K562 (cell line): ENCODE data around the gene NXF3. TPM values are rescaled to one million over a fixed set of nuclear protein-coding genes. Genes with fewer than 3 reads are reported as not detected.
A peak's percentile ranks its signal among the peaks of the same experiment; 100 is the strongest.

Experiments
- ADNP ChIP-seq: fragments of 200-800 bp; sonication (Bioruptor generic); IDR thresholded peaks from 2 replicates; pipeline ENCODE4 v1.6.1; 2016; ENCODE audit warnings: missing genetic modification characterization, missing compliant biosample characterization
- E2F8 ChIP-seq: fragments of 450-650 bp; IDR thresholded peaks from 2 replicates; pipeline ENCODE4 v1.7.1; 2018; ENCODE audit warnings: mild to moderate bottlenecking, low read depth; ENCODE audit not compliant: partially characterized antibody
- EZH2 ChIP-seq: IDR thresholded peaks from 2 replicates; pipeline ENCODE4 v1.6.1; 2012; ENCODE audit warnings: low read depth, mild to moderate bottlenecking, inconsistent platforms, low read length, borderline replicate concordance
- FOXA3 ChIP-seq, 2 experiments: fragments of 450-650 bp in 1 of 2; sonication (generic) in 1 of 2; formaldehyde crosslinking; IDR thresholded peaks in 1 of 2; conservative IDR thresholded peaks in 1 of 2; 2 replicates each; pipeline versions ENCODE4 v1.4.0 to v1.8.0; 2020 to 2022; ENCODE audit warnings: mild to moderate bottlenecking in 2 of 2, missing genetic modification reagents in 1 of 2
- KAT7 ChIP-seq: sonication (generic); formaldehyde crosslinking; IDR thresholded peaks from 2 replicates; pipeline ENCODE4 v1.8.0; 2022; ENCODE audit warnings: missing genetic modification reagents, mild to moderate bottlenecking, borderline replicate concordance
- MYC ChIP-seq, 2 experiments: fragments of 250-450 bp in 1 of 2; sonication (Bioruptor Pico) in 1 of 2; IDR thresholded peaks; 2 replicates each; pipeline versions ENCODE4 v1.5.1 to v1.6.1; 2012 to 2021; ENCODE audit warnings: low read depth in 2 of 2, borderline replicate concordance in 1 of 2, improper control_type of control experiment in 1 of 2, low read length in 1 of 2, mild to moderate bottlenecking in 1 of 2, moderate library complexity in 1 of 2
- NCOA4 ChIP-seq: fragments of 450-650 bp; IDR thresholded peaks from 2 replicates; pipeline ENCODE4 v1.6.1; 2018; ENCODE audit warnings: mild to moderate bottlenecking; ENCODE audit not compliant: partially characterized antibody
- POLR2G ChIP-seq: fragments of 200-400 bp; formaldehyde crosslinking; IDR thresholded peaks from 2 replicates; pipeline ENCODE4 v1.6.1; 2017; ENCODE audit warnings: low read depth, mild to moderate bottlenecking, antibody characterized with exemption, low read length, moderate library complexity
- STAT6 ChIP-seq: sonication (generic); formaldehyde crosslinking; IDR thresholded peaks from 2 replicates; pipeline ENCODE4 v1.8.1; 2023; ENCODE audit warnings: mild to moderate bottlenecking, missing genetic modification reagents
- ZBTB1 ChIP-seq: sonication (generic); formaldehyde crosslinking; IDR thresholded peaks from 2 replicates; pipeline ENCODE4 v1.8.1; 2023; ENCODE audit warnings: missing genetic modification reagents, low read depth, mild to moderate bottlenecking, borderline replicate concordance
- ZFP36 ChIP-seq: fragments of 150-350 bp; IDR thresholded peaks from 2 replicates; pipeline ENCODE4 v1.6.1; 2018; ENCODE audit warnings: low read length, low read depth; ENCODE audit not compliant: partially characterized antibody
- ZKSCAN1 ChIP-seq: fragments of 150-350 bp; IDR thresholded peaks from 2 replicates; pipeline ENCODE4 v1.6.1; 2016; ENCODE audit warnings: low read depth, low read length
- ZNF584 ChIP-seq: fragments of 200-800 bp; sonication (Bioruptor generic); IDR thresholded peaks from 2 replicates; pipeline ENCODE4 v1.6.1; 2016; ENCODE audit warnings: low read depth, mild to moderate bottlenecking, missing genetic modification characterization, missing compliant biosample characterization
- ZNF740 ChIP-seq, 3 experiments: fragments of 200-800 bp in 1 of 3; sonication (Bioruptor generic) in 1 of 3; sonication (generic) in 1 of 3; formaldehyde crosslinking in 1 of 3; IDR thresholded peaks; 2 replicates each; pipeline versions ENCODE4 v1.6.1 to v1.8.0; 2016 to 2022; ENCODE audit warnings: mild to moderate bottlenecking in 2 of 3, missing compliant biosample characterization in 2 of 3, missing genetic modification characterization in 2 of 3, missing genetic modification reagents in 1 of 3
- ZNF75A ChIP-seq: fragments of 450-650 bp; formaldehyde crosslinking; IDR thresholded peaks from 2 replicates; pipeline ENCODE4 v1.4.0; 2020; ENCODE audit warnings: mild to moderate bottlenecking
- ZNF76 ChIP-seq: fragments of 250-450 bp; sonication (Bioruptor Pico); IDR thresholded peaks from 2 replicates; pipeline ENCODE4 v1.4.0; 2020; ENCODE audit warnings: mild to moderate bottlenecking, moderate library complexity, borderline replicate concordance
- polyA plus RNA-seq, 8 experiments: library from polyadenylated mRNA; depleted of rRNA in 4 of 8; stranded (reverse) in 5 of 8; unstranded in 3 of 8; fragments of >200 nt; fragmentation: Nextera tagmentation in 2 of 8; fragmentation: Illumina TruSeq in 1 of 8; extraction: Ambion mirVana in 2 of 8; extraction: Trizol in 1 of 8; gene quantifications; 2 replicates each; pipeline versions ENCODE4 v1.2.1 to v1.2.3, GENCODE V29; 2011 to 2014; ENCODE audit warnings: inconsistent platforms in 1 of 8, missing spikeins in 1 of 8
- total RNA-seq, 7 experiments: library from RNA; depleted of rRNA in 6 of 7; stranded (reverse); fragments of >200 nt in 6 of 7; fragmentation: Illumina TruSeq in 2 of 7; extraction: Trizol in 2 of 7; gene quantifications; 2 replicates each; pipeline versions ENCODE4 v1.2.1 to v1.2.3, GENCODE V29; 2011 to 2021; ENCODE audit warnings: low replicate concordance in 1 of 7
- TF ChIP-seq, protein P1 (sequence below): sonication (generic); formaldehyde crosslinking; IDR thresholded peaks from 2 replicates; pipeline ENCODE4 v1.8.1; 2023; ENCODE audit warnings: mild to moderate bottlenecking, missing genetic modification reagents

The NXF3 gene
- total and polyA plus RNA-seq, 9 of the 15 experiments (the other 6 are each of a cell fraction or from before 2014, with no cell fraction given), result 0.18 to 0.40 (median 0.28) TPM; not detected in 2

DNA sequence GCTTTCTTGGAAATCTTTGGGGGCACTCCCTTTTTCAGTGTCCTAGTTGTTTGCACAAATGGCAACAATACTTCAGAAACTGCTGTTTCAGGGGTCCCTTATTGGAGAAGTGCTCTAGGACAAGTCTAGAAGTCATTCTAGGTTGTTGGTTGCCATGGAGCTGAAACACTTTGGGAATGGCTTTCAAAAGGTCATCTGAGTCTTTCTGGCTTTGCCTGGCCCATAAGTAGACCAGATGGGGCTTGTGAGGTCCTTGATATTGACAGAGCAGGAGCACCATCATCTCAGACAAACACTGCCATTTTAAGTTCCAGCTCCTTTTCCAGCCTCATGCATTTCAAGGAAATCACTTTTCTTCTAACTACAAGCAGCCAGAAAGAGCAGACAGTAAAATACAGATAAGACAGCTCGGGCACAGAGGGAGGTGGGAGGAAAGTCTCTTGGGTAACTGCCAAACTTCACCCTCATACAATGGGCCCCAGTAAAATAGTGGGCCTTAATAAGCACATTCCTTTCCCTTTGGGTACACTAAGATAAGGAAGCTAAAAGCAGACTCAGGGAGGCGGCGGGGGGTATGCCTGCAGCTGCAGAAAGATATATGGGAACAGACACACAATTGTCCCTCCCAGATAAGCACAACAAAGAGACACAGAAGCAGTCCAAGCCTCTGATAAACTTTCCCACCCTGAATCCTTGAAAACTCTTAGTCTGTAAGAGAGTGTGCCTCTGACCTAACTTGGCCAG is 8.5 kb upstream of the NXF3 start (continued):
- no peak for TF ChIP-seq E2F8
- TF ChIP-seq, protein P1, sequence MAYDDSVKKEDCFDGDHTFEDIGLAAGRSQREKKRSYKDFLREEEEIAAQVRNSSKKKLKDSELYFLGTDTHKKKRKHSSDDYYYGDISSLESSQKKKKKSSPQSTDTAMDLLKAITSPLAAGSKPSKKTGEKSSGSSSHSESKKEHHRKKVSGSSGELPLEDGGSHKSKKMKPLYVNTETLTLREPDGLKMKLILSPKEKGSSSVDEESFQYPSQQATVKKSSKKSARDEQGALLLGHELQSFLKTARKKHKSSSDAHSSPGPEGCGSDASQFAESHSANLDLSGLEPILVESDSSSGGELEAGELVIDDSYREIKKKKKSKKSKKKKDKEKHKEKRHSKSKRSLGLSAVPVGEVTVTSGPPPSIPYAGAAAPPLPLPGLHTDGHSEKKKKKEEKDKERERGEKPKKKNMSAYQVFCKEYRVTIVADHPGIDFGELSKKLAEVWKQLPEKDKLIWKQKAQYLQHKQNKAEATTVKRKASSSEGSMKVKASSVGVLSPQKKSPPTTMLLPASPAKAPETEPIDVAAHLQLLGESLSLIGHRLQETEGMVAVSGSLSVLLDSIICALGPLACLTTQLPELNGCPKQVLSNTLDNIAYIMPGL (CRISPR knock-in tag), result no peak
- no peak; the same call in 1 of the 2 replicates for TF ChIP-seq MYC (IDR thresholded peaks at IDR 0.05; ENCODE audit: low read depth, low read length)
- no peak for TF ChIP-seq MYC (CRISPR knock-in tag; IDR thresholded peaks at IDR 0.05; ENCODE audit: borderline replicate concordance, low read depth)
- peak; percentile 88; the same call in 1 of the 2 replicates for TF ChIP-seq ZNF584 (CRISPR knock-in tag)
- TF ChIP-seq POLR2G, result no peak
- TF ChIP-seq ZBTB1 (CRISPR knock-in tag), result no peak
- no peak for TF ChIP-seq ZKSCAN1
- TF ChIP-seq ZNF76 (CRISPR knock-in tag), result no peak
- no peak for TF ChIP-seq ZNF740 (CRISPR knock-in tag; IDR thresholded peaks at IDR 0.05)
- TF ChIP-seq ZNF740 (tag; IDR thresholded peaks at IDR 0.05), result no peak
- TF ChIP-seq STAT6 (CRISPR knock-in tag), result no peak
- TF ChIP-seq ADNP (tag), result 0 out of 2 replicates have a peak, but pooled peaks have one; percentile 23
- no peak for TF ChIP-seq ZNF75A (CRISPR knock-in tag)
- TF ChIP-seq FOXA3 (CRISPR knock-in tag; conservative IDR thresholded peaks at IDR 0.05 in 1 of 2, IDR thresholded peaks at IDR 0.05 in 1 of 2), result peak; percentile 27 to 30; a peak in 2 of 4 replicates
- TF ChIP-seq NCOA4, result no peak
- no peak for TF ChIP-seq ZFP36
- TF ChIP-seq KAT7 (CRISPR knock-in tag), result no peak
- TF ChIP-seq EZH2, result peak; percentile 44; the same call in 1 of the 2 replicates
